SK-N-SH (cell line): ENCODE measurements around the gene AGAP2.

Source experiments
- ELF1 ChIP-seq: IDR thresholded peaks from 2 replicates; pipeline ENCODE4 v1.4.0; 2012
- FOSL2 ChIP-seq: IDR thresholded peaks from 2 replicates; pipeline ENCODE4 v1.4.0; 2012; ENCODE audit warnings: low read depth, mild to moderate bottlenecking, moderate library complexity, borderline replicate concordance
- GABPA ChIP-seq: IDR thresholded peaks from 2 replicates; pipeline ENCODE4 v1.4.0; 2012; ENCODE audit warnings: low read depth, mild to moderate bottlenecking
- RFX5 ChIP-seq: IDR thresholded peaks from 2 replicates; pipeline ENCODE4 v1.6.1; 2012; ENCODE audit warnings: mild to moderate bottlenecking, improper control_type of control experiment, low read length
- SIN3A ChIP-seq: IDR thresholded peaks from 2 replicates; pipeline ENCODE4 v1.6.1; 2012; ENCODE audit warnings: low read depth, mild to moderate bottlenecking, low read length, moderate library complexity, borderline replicate concordance
- TCF12 ChIP-seq: IDR thresholded peaks from 2 replicates; pipeline ENCODE4 v1.4.0; 2012
- TF ChIP-seq, protein P1 (sequence below): fragments of 200-600 bp; sonication (generic); IDR thresholded peaks from 2 replicates; pipeline ENCODE4 v1.6.1; 2017; ENCODE audit warnings: antibody characterized with exemption, mild to moderate bottlenecking, moderate library complexity
- TF ChIP-seq, protein P2 (sequence below): IDR thresholded peaks from 2 replicates; pipeline ENCODE4; 2012
- TF ChIP-seq, protein P3 (sequence below): fragments of 150-350 bp; IDR thresholded peaks from 2 replicates; pipeline ENCODE4 v1.6.1; 2017; ENCODE audit warnings: antibody characterized with exemption, low read length, low read depth, borderline replicate concordance

DNA sequence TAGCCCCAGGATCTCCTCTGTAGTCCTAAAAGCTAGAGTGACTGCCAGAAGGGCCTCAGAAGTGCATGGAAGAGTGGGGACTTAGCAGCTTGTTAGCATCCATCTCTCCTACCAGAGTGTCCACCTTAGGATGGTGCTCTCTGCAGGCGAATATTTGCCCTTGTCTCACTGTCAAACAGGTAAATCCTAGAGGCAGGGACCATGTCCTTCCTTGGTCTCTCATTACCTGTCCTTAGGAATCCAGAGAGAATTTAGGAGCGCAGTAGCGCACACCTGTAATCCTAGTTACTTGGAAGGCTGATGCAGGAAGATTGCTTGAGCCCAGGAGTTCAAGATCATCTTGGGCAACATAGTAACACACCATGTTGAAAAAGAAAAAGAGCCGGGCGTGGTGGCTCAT, 21.4 kb downstream of the AGAP2 start:
- TF ChIP-seq, protein P1, sequence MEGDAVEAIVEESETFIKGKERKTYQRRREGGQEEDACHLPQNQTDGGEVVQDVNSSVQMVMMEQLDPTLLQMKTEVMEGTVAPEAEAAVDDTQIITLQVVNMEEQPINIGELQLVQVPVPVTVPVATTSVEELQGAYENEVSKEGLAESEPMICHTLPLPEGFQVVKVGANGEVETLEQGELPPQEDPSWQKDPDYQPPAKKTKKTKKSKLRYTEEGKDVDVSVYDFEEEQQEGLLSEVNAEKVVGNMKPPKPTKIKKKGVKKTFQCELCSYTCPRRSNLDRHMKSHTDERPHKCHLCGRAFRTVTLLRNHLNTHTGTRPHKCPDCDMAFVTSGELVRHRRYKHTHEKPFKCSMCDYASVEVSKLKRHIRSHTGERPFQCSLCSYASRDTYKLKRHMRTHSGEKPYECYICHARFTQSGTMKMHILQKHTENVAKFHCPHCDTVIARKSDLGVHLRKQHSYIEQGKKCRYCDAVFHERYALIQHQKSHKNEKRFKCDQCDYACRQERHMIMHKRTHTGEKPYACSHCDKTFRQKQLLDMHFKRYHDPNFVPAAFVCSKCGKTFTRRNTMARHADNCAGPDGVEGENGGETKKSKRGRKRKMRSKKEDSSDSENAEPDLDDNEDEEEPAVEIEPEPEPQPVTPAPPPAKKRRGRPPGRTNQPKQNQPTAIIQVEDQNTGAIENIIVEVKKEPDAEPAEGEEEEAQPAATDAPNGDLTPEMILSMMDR = no peak
- TF ChIP-seq TCF12 (no peak), SIN3A (no peak), FOSL2 (no peak), ELF1 (no peak), GABPA (no peak), RFX5 (no peak)
- TF ChIP-seq, protein P2, sequence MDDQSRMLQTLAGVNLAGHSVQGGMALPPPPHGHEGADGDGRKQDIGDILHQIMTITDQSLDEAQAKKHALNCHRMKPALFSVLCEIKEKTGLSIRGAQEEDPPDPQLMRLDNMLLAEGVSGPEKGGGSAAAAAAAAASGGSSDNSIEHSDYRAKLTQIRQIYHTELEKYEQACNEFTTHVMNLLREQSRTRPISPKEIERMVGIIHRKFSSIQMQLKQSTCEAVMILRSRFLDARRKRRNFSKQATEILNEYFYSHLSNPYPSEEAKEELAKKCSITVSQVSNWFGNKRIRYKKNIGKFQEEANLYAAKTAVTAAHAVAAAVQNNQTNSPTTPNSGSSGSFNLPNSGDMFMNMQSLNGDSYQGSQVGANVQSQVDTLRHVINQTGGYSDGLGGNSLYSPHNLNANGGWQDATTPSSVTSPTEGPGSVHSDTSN = no peak
- TF ChIP-seq, protein P3, sequence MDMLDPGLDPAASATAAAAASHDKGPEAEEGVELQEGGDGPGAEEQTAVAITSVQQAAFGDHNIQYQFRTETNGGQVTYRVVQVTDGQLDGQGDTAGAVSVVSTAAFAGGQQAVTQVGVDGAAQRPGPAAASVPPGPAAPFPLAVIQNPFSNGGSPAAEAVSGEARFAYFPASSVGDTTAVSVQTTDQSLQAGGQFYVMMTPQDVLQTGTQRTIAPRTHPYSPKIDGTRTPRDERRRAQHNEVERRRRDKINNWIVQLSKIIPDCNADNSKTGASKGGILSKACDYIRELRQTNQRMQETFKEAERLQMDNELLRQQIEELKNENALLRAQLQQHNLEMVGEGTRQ = no peak
